ENCODE measurements around the gene ATAT1. TPM values are rescaled to one million over a fixed set of nuclear protein-coding genes. Genes with fewer than 3 reads are reported as not detected.
A peak's percentile ranks its signal among the peaks of the same experiment; 100 is the strongest.

ATAT1 gene
- total and polyA plus RNA-seq, 8 donors = 8.6 to 73.0 (median 61.2) TPM

DNA sequence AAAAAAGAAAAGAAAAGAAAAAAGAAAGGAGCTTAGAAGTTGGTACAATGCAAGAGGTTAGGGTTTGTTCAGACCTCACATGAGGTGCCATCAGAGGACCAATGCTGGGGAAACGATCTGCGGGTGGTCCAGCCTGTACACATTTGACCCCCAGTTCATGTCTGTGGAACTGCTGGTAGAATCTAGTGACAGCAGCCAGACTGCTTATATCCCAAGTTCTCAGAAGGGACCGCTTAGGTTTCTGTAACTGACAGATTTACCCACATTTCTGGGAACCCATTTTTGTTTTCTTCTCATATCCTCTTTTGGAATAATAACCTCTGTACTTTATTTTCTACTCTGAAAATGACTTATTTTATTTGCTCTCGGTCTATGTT is 55.1 kb downstream of the ATAT1 start:
- TF ChIP-seq, protein P1, sequence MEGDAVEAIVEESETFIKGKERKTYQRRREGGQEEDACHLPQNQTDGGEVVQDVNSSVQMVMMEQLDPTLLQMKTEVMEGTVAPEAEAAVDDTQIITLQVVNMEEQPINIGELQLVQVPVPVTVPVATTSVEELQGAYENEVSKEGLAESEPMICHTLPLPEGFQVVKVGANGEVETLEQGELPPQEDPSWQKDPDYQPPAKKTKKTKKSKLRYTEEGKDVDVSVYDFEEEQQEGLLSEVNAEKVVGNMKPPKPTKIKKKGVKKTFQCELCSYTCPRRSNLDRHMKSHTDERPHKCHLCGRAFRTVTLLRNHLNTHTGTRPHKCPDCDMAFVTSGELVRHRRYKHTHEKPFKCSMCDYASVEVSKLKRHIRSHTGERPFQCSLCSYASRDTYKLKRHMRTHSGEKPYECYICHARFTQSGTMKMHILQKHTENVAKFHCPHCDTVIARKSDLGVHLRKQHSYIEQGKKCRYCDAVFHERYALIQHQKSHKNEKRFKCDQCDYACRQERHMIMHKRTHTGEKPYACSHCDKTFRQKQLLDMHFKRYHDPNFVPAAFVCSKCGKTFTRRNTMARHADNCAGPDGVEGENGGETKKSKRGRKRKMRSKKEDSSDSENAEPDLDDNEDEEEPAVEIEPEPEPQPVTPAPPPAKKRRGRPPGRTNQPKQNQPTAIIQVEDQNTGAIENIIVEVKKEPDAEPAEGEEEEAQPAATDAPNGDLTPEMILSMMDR (IDR thresholded peaks at IDR 0.05) = no peak
- peaks cover 13 to 47% of the 10 kb centered on the region in 2 donors for H3K4me1 ChIP-seq
- H3K27me3 ChIP-seq = no peaks in the 10 kb centered on the region
- DNase-seq (no peak), ATAC-seq (no peak)
- intact Hi-C loops (cut with DNase I) = loop anchor here in 1 of 2 donors (10.0 kb wide), 1 partner anchor 53 kb away; no protein-coding TSS in a partner anchor
- peak overlapping the region; percentile 96 to 97 for H3K27ac ChIP-seq
- H3K36me3 ChIP-seq = peaks cover 0 to 65% of the 10 kb centered on the region in 2 donors
- H3K4me3 ChIP-seq = peak overlapping the region; percentile 53 to 91
- no peaks in the 10 kb centered on the region for H3K9me3 ChIP-seq

- ATAC-seq = peak; percentile 37
- TF ChIP-seq, protein P1 (IDR thresholded peaks at IDR 0.05) = no peak
- peak in 3 of 4 donors; percentile 68 to 95 (median 90) for DNase-seq
- Histone ChIP-seq H3K9me3 (no peaks in the 10 kb centered on the region), H3K4me3 (peak overlapping the region; percentile 53 to 91), H3K36me3 (peaks cover 0 to 58% of the 10 kb centered on the region in 2 donors), H3K4me1 (peaks cover 13 to 49% of the 10 kb centered on the region in 2 donors), H3K27me3 (no peaks in the 10 kb centered on the region), H3K27ac (peak overlapping the region; percentile 96 to 97)
- intact Hi-C loops (cut with DNase I) = loop anchor here in 1 of 2 donors (10.0 kb wide), 1 partner anchor 52 kb away; no protein-coding TSS in a partner anchor
Measured at GRCh38 chr6:30682143-30683117, 55.8 kb downstream of the ATAT1 start.

- ATAC-seq (no peak), DNase-seq (no peak)
- H3K27ac ChIP-seq = peak overlapping the region; percentile 96 to 97
- H3K9me3 ChIP-seq = no peaks in the 10 kb centered on the region
- TF ChIP-seq, protein P1 (IDR thresholded peaks at IDR 0.05) = no peak
- H3K36me3 ChIP-seq = peaks cover 0 to 49% of the 10 kb centered on the region in 2 donors
- no peaks in the 10 kb centered on the region for H3K27me3 ChIP-seq
- intact Hi-C loops (cut with DNase I) = loop anchor here in 1 of 2 donors (10.0 kb wide), 1 partner anchor 51 kb away; no protein-coding TSS in a partner anchor
- peaks cover 21 to 51% of the 10 kb centered on the region in 2 donors for H3K4me1 ChIP-seq
- peak overlapping the region; percentile 53 to 91 for H3K4me3 ChIP-seq
Measured at GRCh38 chr6:30683183-30683979, 56.7 kb downstream of the ATAT1 start.

DNA sequence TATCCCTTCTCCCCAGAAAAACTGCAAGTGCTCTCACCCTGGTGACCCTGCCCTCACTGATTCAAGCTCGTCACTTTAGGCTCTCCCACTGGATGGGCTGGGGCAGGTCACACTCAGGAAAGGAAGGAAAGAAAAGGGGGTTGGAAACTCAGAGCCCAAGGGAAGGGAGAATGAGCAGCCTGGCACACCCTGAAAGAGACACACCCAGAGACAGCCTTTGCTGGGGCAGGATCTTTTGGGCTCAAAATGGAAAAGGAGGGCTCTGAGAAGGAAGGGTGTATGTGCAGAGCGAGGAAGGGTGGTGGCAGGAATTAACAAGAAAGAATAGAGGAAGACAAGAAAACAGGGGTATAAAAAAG is 57.3 kb downstream of the ATAT1 start:
- H3K4me1 ChIP-seq = peaks cover 21 to 52% of the 10 kb centered on the region in 2 donors
- intact Hi-C loops (cut with DNase I) = loop anchor here in 1 of 2 donors (10.0 kb wide), 1 partner anchor 51 kb away; no protein-coding TSS in a partner anchor
- peaks cover 0 to 43% of the 10 kb centered on the region in 2 donors for H3K36me3 ChIP-seq

More for the DNA sequence above, 57.3 kb downstream of the ATAT1 start:
- DNase-seq (no peak), ATAC-seq (no peak)
- TF ChIP-seq, protein P1 (IDR thresholded peaks at IDR 0.05) = no peak
- Histone ChIP-seq H3K27ac (peak overlapping the region; percentile 96 to 97), H3K9me3 (no peaks in the 10 kb centered on the region), H3K4me3 (peak overlapping the region; percentile 53 to 91), H3K27me3 (no peaks in the 10 kb centered on the region)

All from left lung (tissue), 10 donors.